K562 (cell line): ENCODE measurements around the gene BLM. TPM values are rescaled to one million over a fixed set of nuclear protein-coding genes. Genes with fewer than 3 reads are reported as not detected.
"Not testable (repeated sequence)": the region's sequence is repeated elsewhere in the genome, so short reads cannot be mapped to it uniquely, and the experiment has no call there.

Source experiments
- ATAC-seq: fragments of 200-7000 bp; cut with Tn5 transposase; 3 replicates; pipeline ENCODE4 v1.9.1; 2020; ENCODE audit warnings: moderate library complexity
- BruUV-seq: library from RNA; stranded (reverse); fragments of 400-500 nt; replicated peaks from 2 replicates; lab custom pipeline; 2021; lab: Mats Ljungman, UMichigan
- CTCF ChIA-PET: fragments of 300-600 bp; formaldehyde crosslinking; extraction: SDS; loops from one replicate; lab custom pipeline; 2021; ENCODE audit warnings: low intra/inter-chr PET ratio; lab: Yijun Ruan, JAX
- POLR2A ChIA-PET: fragments of 300-600, 350-650 bp; sonication (Branson Sonifier 250); formaldehyde crosslinking; extraction: SDS; loops from one replicate; lab custom pipeline; 2021; ENCODE audit warnings: antibody characterized with exemption, inconsistent platforms; lab: Yijun Ruan, JAX
- DNase-seq, 4 experiments: peaks; one replicate each; pipeline versions ENCODE4 v3.0.0 to v3.0.0-alpha.2; 2011 to 2018; ENCODE audit warnings: low spot score in 3 of 4, mixed read lengths in 3 of 4; ENCODE audit errors: extremely low read depth in 1 of 4
- FAIRE-seq: peaks from 2 replicates; lab custom pipeline; 2011; peaks lifted over from hg19 to GRCh38; lab: Jason Lieb, UNC
- H2AFZ ChIP-seq: 2 replicates; pipeline ENCODE4 v1.6.0; 2011; ENCODE audit warnings: low read depth, low read length, control low read depth, inconsistent platforms
- H3K27ac ChIP-seq: fragments of 200-600 bp; 3 replicates; pipeline ENCODE4 v1.8.0; 2011; ENCODE audit warnings: low read depth, mild to moderate bottlenecking, control low read depth, inconsistent platforms, low read length, moderate library complexity, mixed read lengths; ENCODE audit errors: extremely low read depth
- H3K27me3 ChIP-seq, 2 experiments: fragments of 300-600 bp in 1 of 2; 2 replicates in 1 of 2; 3 replicates in 1 of 2; pipeline versions ENCODE4 v1.6.0 to v1.8.0; 2011; ENCODE audit warnings: inconsistent platforms in 2 of 2, low read length in 2 of 2, mild to moderate bottlenecking in 1 of 2, mixed read lengths in 1 of 2, moderate library complexity in 1 of 2; ENCODE audit not compliant: control insufficient read depth in 2 of 2, insufficient read depth in 2 of 2
- H3K36me3 ChIP-seq: fragments of 300-600 bp; 3 replicates; pipeline ENCODE4 v1.8.0; 2011; ENCODE audit warnings: mild to moderate bottlenecking, low read length, inconsistent platforms; ENCODE audit not compliant: control insufficient read depth, insufficient read depth
- H3K4me1 ChIP-seq, 2 experiments: fragments of 200-600 bp in 1 of 2; replicated peaks in 1 of 2; 2 replicates in 1 of 2; 3 replicates in 1 of 2; pipeline versions ENCODE4 v1.5.1 to v1.8.0; 2011; ENCODE audit warnings: inconsistent platforms in 2 of 2, low read length in 2 of 2, mild to moderate bottlenecking in 1 of 2, mixed read lengths in 1 of 2, moderate library complexity in 1 of 2; ENCODE audit not compliant: control insufficient read depth in 2 of 2, insufficient read depth in 2 of 2
- H3K4me2 ChIP-seq: 2 replicates; pipeline ENCODE4 v1.6.1; 2011; ENCODE audit warnings: low read length, control low read depth, inconsistent platforms, mixed read lengths; ENCODE audit not compliant: insufficient read depth
- H3K4me3 ChIP-seq: fragments of 200-600 bp; sonication (generic), shearing (Covaris generic); 2 replicates; pipeline ENCODE4 v1.5.1; 2016; ENCODE audit warnings: control low read depth, inconsistent platforms
- H3K79me2 ChIP-seq: fragments of 200-600 bp; 3 replicates; pipeline ENCODE4 v1.8.0; 2011; ENCODE audit warnings: low read length, inconsistent platforms; ENCODE audit not compliant: control insufficient read depth, insufficient read depth
- H3K9ac ChIP-seq, 2 experiments: 2 replicates each; pipeline versions ENCODE4 v1.6.0 to v1.6.1; 2011; ENCODE audit warnings: low read depth in 2 of 2, low read length in 2 of 2, control low read depth in 1 of 2, inconsistent platforms in 1 of 2, mild to moderate bottlenecking in 1 of 2, mixed read lengths in 1 of 2; ENCODE audit not compliant: insufficient read depth in 1 of 2
- H3K9me1 ChIP-seq: one replicate; pipeline ENCODE4 v1.6.0; 2011; ENCODE audit warnings: inconsistent platforms, mild to moderate bottlenecking, low read length, moderate library complexity; ENCODE audit not compliant: control insufficient read depth, insufficient read depth
- H3K9me3 ChIP-seq: replicated peaks from 2 replicates; pipeline ENCODE4 v1.5.1; 2011; ENCODE audit warnings: low read depth, low read length, inconsistent platforms; ENCODE audit not compliant: control insufficient read depth, insufficient read depth
- H4K20me1 ChIP-seq: replicated peaks from 2 replicates; pipeline ENCODE4 v1.6.1; 2011; ENCODE audit warnings: low read length, inconsistent platforms, mixed read lengths; ENCODE audit not compliant: control insufficient read depth, insufficient read depth
- CC2D1A ChIP-seq: fragments of 450-650 bp; IDR thresholded peaks from 2 replicates; pipeline ENCODE4 v1.6.1; 2017; ENCODE audit warnings: mild to moderate bottlenecking
- CHAMP1 ChIP-seq: fragments of 450-650 bp; IDR thresholded peaks from 2 replicates; pipeline ENCODE4 v1.6.1; 2016; ENCODE audit warnings: mild to moderate bottlenecking
- CHD2 ChIP-seq: IDR thresholded peaks from 2 replicates; pipeline ENCODE4 v1.6.1; 2011; ENCODE audit warnings: low read depth, low read length
- L3MBTL2 ChIP-seq: fragments of 450-650 bp; IDR thresholded peaks from 2 replicates; pipeline ENCODE4 v1.6.1; 2016; ENCODE audit warnings: mild to moderate bottlenecking, moderate library complexity
- MGA ChIP-seq: fragments of 450-650 bp; IDR thresholded peaks from 2 replicates; pipeline ENCODE4 v1.6.1; 2016; ENCODE audit warnings: mild to moderate bottlenecking, moderate library complexity
- MYC ChIP-seq, 2 experiments: fragments of 250-450 bp in 1 of 2; sonication (Bioruptor Pico) in 1 of 2; IDR thresholded peaks; 2 replicates each; pipeline versions ENCODE4 v1.5.1 to v1.6.1; 2012 to 2021; ENCODE audit warnings: low read depth in 2 of 2, borderline replicate concordance in 1 of 2, improper control_type of control experiment in 1 of 2, low read length in 1 of 2, mild to moderate bottlenecking in 1 of 2, moderate library complexity in 1 of 2
- ZFP36 ChIP-seq: fragments of 150-350 bp; IDR thresholded peaks from 2 replicates; pipeline ENCODE4 v1.6.1; 2018; ENCODE audit warnings: low read length, low read depth; ENCODE audit not compliant: partially characterized antibody
- WGBS: fragments of 100-300 bp; shearing (Covaris generic); methylation state at CpG from one replicate; pipeline ENCODE4 v1.1.6; 2016; ENCODE audit warnings: low coverage, mixed read lengths; ENCODE audit not compliant: insufficient coverage; ENCODE audit errors: missing lambda C conversion rate; 5-methylcytosine and 5-hydroxymethylcytosine counted together
- in situ Hi-C: fragments of 300-500 bp; cut with MboI; formaldehyde crosslinking; loops from 4 replicates; pipeline ENCODE4 v1.15.0; 2018; ENCODE audit warnings: inconsistent platforms, mixed read lengths
- intact Hi-C: fragments of 100-400 bp; cut with micrococcal nuclease; formaldehyde crosslinking; loops from 2 replicates; pipeline ENCODE4 v1.14.2; 2022
- polyA plus RNA-seq, 8 experiments: library from polyadenylated mRNA; depleted of rRNA in 4 of 8; stranded (reverse) in 5 of 8; unstranded in 3 of 8; fragments of >200 nt; fragmentation: Nextera tagmentation in 2 of 8; fragmentation: Illumina TruSeq in 1 of 8; extraction: Ambion mirVana in 2 of 8; extraction: Trizol in 1 of 8; gene quantifications; 2 replicates each; pipeline versions ENCODE4 v1.2.1 to v1.2.3, GENCODE V29; 2011 to 2014; ENCODE audit warnings: inconsistent platforms in 1 of 8, missing spikeins in 1 of 8
- total RNA-seq, 7 experiments: library from RNA; depleted of rRNA in 6 of 7; stranded (reverse); fragments of >200 nt in 6 of 7; fragmentation: Illumina TruSeq in 2 of 7; extraction: Trizol in 2 of 7; gene quantifications; 2 replicates each; pipeline versions ENCODE4 v1.2.1 to v1.2.3, GENCODE V29; 2011 to 2021; ENCODE audit warnings: low replicate concordance in 1 of 7

Gene BLM
- total and polyA plus RNA-seq, 9 of the 15 experiments (the other 6 are each of a cell fraction or from before 2014, with no cell fraction given) = 21.0 to 56.0 (median 43.9) TPM

- BruUV-seq; H3K4me3 ChIP-seq; in situ Hi-C loops; H4K20me1 ChIP-seq; H2AFZ ChIP-seq; FAIRE-seq; H3K27me3 ChIP-seq; CTCF ChIA-PET; intact Hi-C loops; H3K4me2 ChIP-seq; H3K9me1 ChIP-seq; H3K9me3 ChIP-seq; H3K4me1 ChIP-seq; H3K9ac ChIP-seq; TF ChIP-seq MYC (CRISPR knock-in tag; IDR thresholded peaks at IDR 0.05; ENCODE audit: borderline replicate concordance, low read depth): not testable (repeated sequence)
- TF ChIP-seq MGA (peak; percentile 24; the same call in 1 of the 2 replicates), CHD2 (peak; percentile 55; the same call in 1 of the 2 replicates), L3MBTL2 (0 out of 2 replicates have a peak, but pooled peaks have one; percentile 40), CHAMP1 (0 out of 2 replicates have a peak, but pooled peaks have one; percentile 51), CC2D1A (0 out of 2 replicates have a peak, but pooled peaks have one; percentile 26), MYC (IDR thresholded peaks at IDR 0.05; ENCODE audit: low read depth, low read length) (0 out of 2 replicates have a peak, but pooled peaks have one; percentile 38), ZFP36 (peak; percentile 22)
- DNase-seq (peak in 1 of 4 experiments; percentile 25), ATAC-seq (peak; percentile 23; the same call in 2 of the 3 replicates)
- Histone ChIP-seq H3K79me2 (peaks cover 68% of the 10 kb centered on the region), H3K27ac (peak overlapping the region; percentile 30; the same call in 1 of the 3 replicates), H3K36me3 (peaks cover 32% of the 10 kb centered on the region)
- POLR2A ChIA-PET = interaction anchor here (2.1 to 3.1 kb wide), 2 partner anchors 10 to 23 kb away, joined by 7 to 11 read pairs; partner anchors contain the start of gene BLM
- WGBS = 57% methylated on average over 3 of the region's 3 CpGs
Measured at GRCh38 chr15:90740545-90740944, 23.4 kb downstream of the BLM start.
